ENCODE data around the gene UBE2Q1. TPM values are rescaled to one million over a fixed set of nuclear protein-coding genes. Genes with fewer than 3 reads are reported as not detected.

UBE2Q1 gene
- total RNA-seq, 4 donors from 2014 or later: 25.6 to 37.1 (median 31.9) TPM

GRCh38 chr1:154598871-154599635 lies 40.6 kb upstream of the UBE2Q1 start:
- DNase-seq (ENCODE audit: low spot score) (no peak), ATAC-seq (ENCODE audit: low FRiP score) (no peak)
- TF ChIP-seq, protein P1, sequence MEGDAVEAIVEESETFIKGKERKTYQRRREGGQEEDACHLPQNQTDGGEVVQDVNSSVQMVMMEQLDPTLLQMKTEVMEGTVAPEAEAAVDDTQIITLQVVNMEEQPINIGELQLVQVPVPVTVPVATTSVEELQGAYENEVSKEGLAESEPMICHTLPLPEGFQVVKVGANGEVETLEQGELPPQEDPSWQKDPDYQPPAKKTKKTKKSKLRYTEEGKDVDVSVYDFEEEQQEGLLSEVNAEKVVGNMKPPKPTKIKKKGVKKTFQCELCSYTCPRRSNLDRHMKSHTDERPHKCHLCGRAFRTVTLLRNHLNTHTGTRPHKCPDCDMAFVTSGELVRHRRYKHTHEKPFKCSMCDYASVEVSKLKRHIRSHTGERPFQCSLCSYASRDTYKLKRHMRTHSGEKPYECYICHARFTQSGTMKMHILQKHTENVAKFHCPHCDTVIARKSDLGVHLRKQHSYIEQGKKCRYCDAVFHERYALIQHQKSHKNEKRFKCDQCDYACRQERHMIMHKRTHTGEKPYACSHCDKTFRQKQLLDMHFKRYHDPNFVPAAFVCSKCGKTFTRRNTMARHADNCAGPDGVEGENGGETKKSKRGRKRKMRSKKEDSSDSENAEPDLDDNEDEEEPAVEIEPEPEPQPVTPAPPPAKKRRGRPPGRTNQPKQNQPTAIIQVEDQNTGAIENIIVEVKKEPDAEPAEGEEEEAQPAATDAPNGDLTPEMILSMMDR (IDR thresholded peaks at IDR 0.05): no peak

DNA sequence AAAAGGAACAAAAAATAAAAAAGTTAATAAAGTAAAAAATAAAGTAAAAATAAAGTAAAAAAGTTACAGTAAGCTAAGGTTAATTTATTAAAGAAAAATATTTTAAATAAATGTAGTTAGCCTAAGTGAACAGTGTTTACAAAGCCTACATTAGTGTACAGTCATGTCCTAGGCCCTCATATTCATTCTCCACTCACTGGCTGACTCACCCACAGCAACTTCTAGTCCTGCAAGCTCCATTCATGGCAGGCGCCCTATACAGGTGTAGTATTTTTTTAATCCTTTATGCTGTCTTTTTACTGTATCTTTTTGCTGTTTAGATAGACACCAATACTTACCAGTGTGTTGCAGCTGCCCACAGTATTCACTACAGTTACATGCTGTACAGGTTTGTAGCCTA lies 37.2 kb upstream of the UBE2Q1 start:
- no peak for DNase-seq (ENCODE audit: low spot score)
- TF ChIP-seq, protein P1 (IDR thresholded peaks at IDR 0.05): no peak
- ATAC-seq (ENCODE audit: low FRiP score): no peak

DNA sequence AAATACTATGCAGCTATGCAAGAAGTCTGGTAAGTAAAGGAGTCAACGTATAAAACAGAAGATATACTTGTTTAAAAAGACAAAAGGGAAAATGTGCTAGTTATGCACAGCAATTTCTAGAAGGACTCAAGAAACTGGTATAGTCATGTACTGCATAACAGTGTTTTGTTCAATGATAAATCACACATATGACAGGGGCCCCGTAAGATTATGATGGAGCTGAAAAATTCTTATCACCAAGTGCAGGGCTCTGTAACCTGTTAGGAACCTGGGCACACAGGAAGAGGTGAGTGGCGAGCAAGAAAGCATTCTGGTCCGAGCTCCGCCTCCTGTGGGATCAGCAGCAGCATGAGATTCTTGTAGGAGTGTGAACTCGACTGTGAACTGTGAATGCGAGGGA lies 36.3 kb upstream of the UBE2Q1 start:
- DNase-seq (ENCODE audit: low spot score): no peak
- no peak for ATAC-seq (ENCODE audit: low FRiP score)
- TF ChIP-seq, protein P1 (IDR thresholded peaks at IDR 0.05): no peak

GRCh38 chr1:154593390-154593789 lies 34.9 kb upstream of the UBE2Q1 start:
- DNase-seq (ENCODE audit: low spot score): no peak
- TF ChIP-seq, protein P1 (IDR thresholded peaks at IDR 0.05): no peak
- ATAC-seq (ENCODE audit: low FRiP score): no peak

DNA sequence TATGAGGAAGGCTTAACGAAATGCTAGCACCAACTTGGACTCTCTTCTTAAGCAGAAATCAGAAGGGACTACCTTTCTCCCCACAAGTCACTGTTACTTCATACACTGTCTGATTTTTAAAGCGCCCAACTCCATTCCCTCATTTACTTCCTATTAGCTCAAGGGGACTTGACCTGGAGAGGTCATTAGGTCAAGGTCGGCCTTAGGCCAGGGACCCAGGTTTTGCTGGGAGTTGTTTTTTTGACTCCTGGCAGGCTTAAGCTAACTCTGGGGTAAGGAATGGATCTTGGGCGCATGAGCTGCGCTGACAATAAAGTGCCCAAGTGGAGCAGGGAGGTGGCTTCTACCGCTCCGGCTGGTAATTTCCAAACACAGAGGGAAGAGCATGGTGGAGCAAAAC lies 32.7 kb upstream of the UBE2Q1 start:
- ATAC-seq (ENCODE audit: low FRiP score) (no peak), DNase-seq (ENCODE audit: low spot score) (no peak)
- TF ChIP-seq, protein P1 (IDR thresholded peaks at IDR 0.05): no peak

GRCh38 chr1:154590756-154591155 lies 32.3 kb upstream of the UBE2Q1 start:
- no peak for DNase-seq (ENCODE audit: low spot score)
- no peak for ATAC-seq (ENCODE audit: low FRiP score)
- TF ChIP-seq, protein P1 (IDR thresholded peaks at IDR 0.05): no peak

DNA sequence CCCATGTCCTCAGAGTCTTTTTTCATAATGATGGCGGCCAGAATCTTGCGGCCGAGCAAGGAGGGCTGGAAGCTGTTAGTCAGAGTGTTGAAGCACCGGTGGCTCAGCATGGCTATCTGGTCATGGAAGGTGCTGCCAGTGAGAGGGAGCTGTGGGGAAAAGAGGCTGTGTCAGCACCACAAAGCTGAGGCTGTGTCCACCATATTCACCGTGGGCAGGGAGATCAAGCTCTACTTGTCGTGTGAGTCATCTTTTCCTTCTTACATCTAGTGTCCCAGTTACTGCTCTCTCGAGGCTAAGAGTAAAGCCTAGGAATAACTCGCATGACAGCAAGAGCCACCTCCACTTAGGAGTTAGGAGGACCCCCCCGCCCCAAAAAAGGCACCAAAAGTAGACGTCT lies 31.3 kb upstream of the UBE2Q1 start:
- TF ChIP-seq, protein P1 (IDR thresholded peaks at IDR 0.05): no peak
- DNase-seq (ENCODE audit: low spot score): no peak
- ATAC-seq (ENCODE audit: low FRiP score): no peak

Measured in omental fat pad (tissue), 4 donors.